Measurements from ENCODE around the gene TIAM1. TPM values are rescaled to one million over a fixed set of nuclear protein-coding genes. Genes with fewer than 3 reads are reported as not detected.

TIAM1 gene
- total RNA-seq, 1 donor from 2014 or later, result 41.3 TPM

GRCh38 chr21:31329456-31330143 lies 14.5 kb downstream of the TIAM1 start:
- intact Hi-C loops (cut with DNase I), result no loop called here
- Histone ChIP-seq H3K4me1 (no peaks in the 10 kb centered on the region), H3K9me3 (no peaks in the 10 kb centered on the region), H3K27me3 (no peaks in the 10 kb centered on the region), H3K4me3 (no peak overlapping the region), H3K36me3 (no peaks in the 10 kb centered on the region), H3K27ac (no peak overlapping the region)
- TF ChIP-seq CTCF (IDR thresholded peaks at IDR 0.05) (no peak), POLR2AphosphoS5 (IDR thresholded peaks at IDR 0.05; ENCODE audit: insufficient read depth in 1 of 2, low read depth in 1 of 2) (no peak), POLR2A (IDR thresholded peaks at IDR 0.05) (no peak)
- no peak for DNase-seq (ENCODE audit: extremely low spot score in 2 of 2)

- no peaks in the 10 kb centered on the region for H3K9me3 ChIP-seq
- intact Hi-C loops (cut with DNase I), result no loop called here
These were observed 17.4 kb downstream of the TIAM1 start for GRCh38 chr21:31326522-31327242.

GRCh38 chr21:31318971-31319370 lies 25.1 kb downstream of the TIAM1 start:
- no peak for DNase-seq (ENCODE audit: extremely low spot score in 2 of 2)
- no peak overlapping the region for H3K4me3 ChIP-seq
- no peak overlapping the region for H3K27ac ChIP-seq
- H3K9me3 ChIP-seq, result no peaks in the 10 kb centered on the region
- no peaks in the 10 kb centered on the region for H3K36me3 ChIP-seq
- intact Hi-C loops (cut with DNase I), result no loop called here
- no peak for TF ChIP-seq POLR2A (IDR thresholded peaks at IDR 0.05)
- no peak for TF ChIP-seq POLR2AphosphoS5 (IDR thresholded peaks at IDR 0.05; ENCODE audit: insufficient read depth in 1 of 2, low read depth in 1 of 2)
- TF ChIP-seq CTCF (IDR thresholded peaks at IDR 0.05), result no peak
- H3K4me1 ChIP-seq, result no peaks in the 10 kb centered on the region
- H3K27me3 ChIP-seq, result no peaks in the 10 kb centered on the region

More at GRCh38 chr21:31326522-31327242, 17.4 kb downstream of the TIAM1 start:
- TF ChIP-seq POLR2AphosphoS5 (IDR thresholded peaks at IDR 0.05; ENCODE audit: insufficient read depth in 1 of 2, low read depth in 1 of 2) (no peak), CTCF (IDR thresholded peaks at IDR 0.05) (no peak), POLR2A (IDR thresholded peaks at IDR 0.05) (no peak)
- no peak overlapping the region for H3K4me3 ChIP-seq
- no peaks in the 10 kb centered on the region for H3K4me1 ChIP-seq
- H3K27me3 ChIP-seq, result no peaks in the 10 kb centered on the region
- no peaks in the 10 kb centered on the region for H3K36me3 ChIP-seq
- no peak overlapping the region for H3K27ac ChIP-seq
- DNase-seq (ENCODE audit: extremely low spot score in 2 of 2), result no peak

- no peaks in the 10 kb centered on the region for H3K36me3 ChIP-seq
- H3K27me3 ChIP-seq, result no peaks in the 10 kb centered on the region
- DNase-seq (ENCODE audit: extremely low spot score in 2 of 2), result no peak
- no peak overlapping the region for H3K27ac ChIP-seq
- H3K9me3 ChIP-seq, result no peaks in the 10 kb centered on the region
- intact Hi-C loops (cut with DNase I), result no loop called here
- no peaks in the 10 kb centered on the region for H3K4me1 ChIP-seq
- TF ChIP-seq CTCF (IDR thresholded peaks at IDR 0.05) (no peak), POLR2A (IDR thresholded peaks at IDR 0.05) (no peak), POLR2AphosphoS5 (IDR thresholded peaks at IDR 0.05; ENCODE audit: insufficient read depth in 1 of 2, low read depth in 1 of 2) (no peak)
- no peak overlapping the region for H3K4me3 ChIP-seq
These were observed 26.4 kb downstream of the TIAM1 start for GRCh38 chr21:31317688-31318087.

Measured in vagina (tissue), 2 donors.